NCI-H2029 (cell line): Measurements from ENCODE around the gene FAXDC2.
A peak's percentile ranks its signal among the peaks of the same experiment; 100 is the strongest.

ENCODE experiments used
- DNase-seq: peaks from one replicate; lab custom pipeline; 2025; lab: John Stamatoyannopoulos, UW

Gene FAXDC2

DNA sequence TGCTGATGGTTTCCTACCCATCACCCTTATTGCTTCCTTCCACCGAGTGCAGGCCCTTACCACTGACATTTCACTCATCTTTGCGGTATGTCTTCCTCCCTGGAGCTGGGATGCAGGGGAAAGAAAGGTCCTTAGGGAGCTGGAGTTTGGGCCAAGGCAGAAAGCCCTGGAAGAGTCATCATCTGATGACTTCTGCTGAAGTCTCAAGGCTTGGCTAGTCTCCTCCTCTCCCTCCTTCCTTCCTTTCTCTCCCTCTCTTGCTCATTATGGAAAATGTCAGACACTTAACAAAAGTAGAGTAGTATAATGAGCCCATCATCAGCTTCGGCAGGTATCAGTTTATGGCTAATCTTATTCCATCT, 55.2 kb downstream of the FAXDC2 start:
- no peak for DNase-seq

- DNase-seq: no peak
These were observed 55.7 kb downstream of the FAXDC2 start for GRCh38 chr5:154794525-154795234.

DNA sequence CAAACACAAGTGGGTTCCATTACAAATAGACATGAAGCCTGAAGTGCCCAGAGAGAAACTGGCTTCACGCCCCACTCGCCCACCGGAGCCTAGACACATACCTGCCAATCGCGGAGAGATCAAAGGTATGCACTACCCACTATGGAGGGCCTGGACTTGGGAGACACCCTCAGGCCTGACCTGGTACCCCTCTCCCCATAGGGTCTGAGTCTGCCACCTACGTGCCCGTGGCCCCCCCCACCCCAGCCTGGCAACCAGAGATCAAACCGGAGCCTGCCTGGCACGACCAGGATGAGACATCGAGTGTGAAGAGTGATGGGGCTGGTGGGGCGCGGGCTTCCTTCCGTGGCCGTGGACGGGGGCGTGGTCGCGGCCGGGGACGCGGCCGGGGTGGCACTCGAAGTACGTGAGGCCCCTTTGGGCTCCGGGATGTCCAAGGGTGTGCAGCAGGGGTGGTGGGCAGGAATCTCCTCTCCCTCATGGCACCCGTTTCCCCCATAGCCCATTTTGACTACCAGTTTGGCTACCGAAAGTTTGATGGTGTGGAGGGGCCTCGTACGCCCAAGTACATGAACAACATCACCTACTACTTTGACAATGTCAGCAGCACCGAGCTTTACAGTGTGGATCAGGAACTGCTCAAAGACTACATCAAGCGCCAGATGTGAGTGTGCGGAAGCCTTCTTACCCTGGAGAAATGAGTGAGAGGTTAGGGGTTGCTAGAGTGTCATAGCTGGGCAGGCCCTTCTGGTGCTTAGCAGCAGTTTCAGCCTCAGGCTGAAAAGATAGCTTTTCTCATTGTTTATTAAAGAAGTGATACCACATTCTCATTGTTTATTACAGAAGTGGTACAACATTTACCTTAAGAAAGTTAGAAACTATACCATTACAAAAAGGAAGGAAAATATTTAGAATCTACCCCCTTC, 56.5 kb downstream of the FAXDC2 start:
- peak; percentile 36 for DNase-seq

DNA sequence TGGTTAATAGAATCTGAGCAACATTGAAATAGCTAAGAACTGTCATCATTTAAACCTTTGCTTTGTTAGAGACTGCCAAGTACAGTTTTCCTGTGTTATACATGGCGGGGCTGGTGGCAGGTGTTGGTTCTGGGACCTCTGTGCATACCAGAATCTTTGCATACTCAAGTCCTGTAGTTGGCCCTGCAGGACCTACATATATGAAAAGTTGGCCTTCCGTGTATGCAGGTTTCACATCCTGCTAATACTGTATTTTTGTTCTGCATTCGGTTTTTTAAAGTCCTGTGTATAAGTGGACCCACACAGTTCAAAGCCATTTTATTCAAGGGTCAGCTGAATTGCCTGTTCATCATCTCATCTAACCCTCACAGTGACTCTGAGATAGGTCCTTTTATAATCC, 58.9 kb downstream of the FAXDC2 start:
- DNase-seq: no peak

GRCh38 chr5:154788212-154788611, 62.2 kb downstream of the FAXDC2 start:
- no peak for DNase-seq

DNA sequence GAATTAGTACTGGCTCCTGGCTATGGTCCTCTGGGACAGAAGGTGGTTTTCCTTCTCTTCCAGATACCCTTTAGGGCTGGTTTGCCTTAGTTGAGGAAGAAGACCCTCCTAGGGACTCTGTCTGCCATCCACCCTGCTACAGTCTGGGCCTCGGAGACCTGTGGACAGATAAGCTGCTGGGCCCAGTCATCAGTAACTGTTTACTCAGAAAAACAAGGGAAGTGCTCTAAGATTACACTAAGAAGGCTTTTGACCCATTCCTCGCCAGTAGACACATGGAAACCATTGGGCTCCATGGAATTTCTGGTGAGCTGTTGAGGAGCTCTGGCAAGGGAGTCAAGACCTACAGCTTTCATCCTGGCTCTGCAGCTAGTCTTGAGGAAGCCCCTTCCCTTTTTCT, 64.0 kb downstream of the FAXDC2 start:
- no peak for DNase-seq

GRCh38 chr5:154784856-154785255, 65.5 kb downstream of the FAXDC2 start:
- DNase-seq: no peak

DNA sequence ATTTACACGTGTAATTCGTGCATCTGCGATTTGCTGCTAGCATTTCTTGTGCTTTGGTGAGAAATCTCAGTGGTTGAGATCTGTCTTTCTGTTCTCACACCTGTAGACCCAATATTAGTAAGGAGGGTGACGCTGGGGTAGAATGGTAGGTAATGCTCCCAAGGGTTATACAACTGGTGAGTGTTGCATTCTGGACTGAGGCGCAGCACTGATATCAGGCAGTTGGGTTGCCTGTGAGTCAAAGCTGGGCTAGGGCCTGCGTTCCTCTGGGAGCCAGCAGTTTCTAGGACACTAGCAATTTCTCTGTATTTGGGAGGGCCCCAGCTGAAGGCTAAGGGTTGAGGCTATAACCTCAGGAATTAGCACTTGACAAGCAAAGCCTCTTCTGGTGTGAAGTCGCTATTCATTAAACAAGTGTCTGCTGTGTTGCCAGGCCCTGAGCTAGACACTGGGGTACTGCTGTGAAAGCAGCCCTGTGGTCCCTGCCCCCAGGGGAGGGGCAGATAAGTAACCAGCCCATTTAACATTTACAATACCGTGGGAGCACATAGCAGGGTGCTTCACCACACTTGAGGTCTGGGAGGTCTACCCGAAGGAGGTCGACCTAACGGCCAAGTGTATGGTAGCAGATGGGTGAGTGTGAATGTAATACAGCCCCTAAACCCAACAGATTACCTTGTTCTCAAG, 66.5 kb downstream of the FAXDC2 start:
- no peak for DNase-seq

DNA sequence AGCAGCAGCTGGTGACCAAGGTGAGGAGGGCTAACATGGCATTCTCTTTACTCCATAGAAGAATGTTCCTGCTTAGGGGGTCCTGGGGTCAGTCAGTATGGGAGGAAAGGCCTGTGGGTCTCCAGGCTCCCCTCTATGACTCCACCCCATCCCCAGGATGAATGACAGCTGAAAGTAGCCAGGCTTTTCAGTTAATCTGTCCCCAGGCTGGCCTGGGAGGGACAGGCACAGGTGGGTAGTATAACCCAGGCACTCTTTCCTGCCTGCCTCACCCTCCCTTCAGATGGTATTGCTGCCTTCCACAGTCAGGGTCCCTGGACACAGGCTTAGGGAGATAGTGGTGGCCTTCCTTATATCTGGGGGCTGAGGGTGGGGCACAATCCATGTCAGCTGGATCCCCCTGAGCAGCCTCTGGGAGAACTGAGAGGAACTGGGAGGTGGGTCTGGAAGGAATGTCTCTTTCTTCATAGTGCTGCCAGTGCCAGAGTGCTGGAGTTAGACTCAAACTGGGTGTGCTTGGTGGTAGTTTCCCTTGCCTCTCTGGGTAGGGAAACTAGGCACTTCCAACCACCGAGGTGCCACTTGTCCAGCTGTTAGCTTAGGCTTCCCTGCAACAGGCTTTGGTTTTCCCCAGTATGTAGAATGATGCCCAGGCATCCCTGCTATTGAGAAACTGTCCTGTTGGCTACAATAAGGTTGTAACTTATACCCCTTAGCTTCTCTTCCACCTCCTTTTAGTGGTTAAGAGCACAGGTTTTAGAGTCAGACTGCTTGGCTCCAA, 67.4 kb downstream of the FAXDC2 start:
- no peak for DNase-seq

GRCh38 chr5:154782326-154782725, 68.1 kb downstream of the FAXDC2 start:
- no peak for DNase-seq

DNA sequence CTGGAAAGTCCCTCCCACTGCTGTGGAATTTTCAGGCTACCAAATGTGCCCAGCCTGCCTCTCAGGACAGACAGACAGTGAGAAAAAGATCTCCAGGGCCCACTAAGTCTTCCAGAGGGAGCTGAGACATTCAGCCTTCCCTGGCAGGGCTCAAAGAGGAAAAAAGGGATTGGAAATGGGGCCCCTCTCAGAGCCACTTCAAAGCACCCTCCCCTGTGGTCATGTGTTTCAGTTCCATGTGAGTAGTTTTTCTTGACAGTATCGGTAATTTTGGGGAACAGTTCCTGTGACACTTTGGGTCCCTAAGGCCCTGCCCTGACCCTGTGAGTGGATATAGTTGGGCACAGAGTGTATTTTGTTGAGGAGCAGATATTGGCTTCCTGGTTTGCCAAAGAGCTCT, 70.3 kb downstream of the FAXDC2 start:
- DNase-seq: no peak

- no peak for DNase-seq
These were observed 71.3 kb downstream of the FAXDC2 start for GRCh38 chr5:154779105-154779504.

- DNase-seq: no peak
These were observed 71.9 kb downstream of the FAXDC2 start for GRCh38 chr5:154778534-154778933.

DNA sequence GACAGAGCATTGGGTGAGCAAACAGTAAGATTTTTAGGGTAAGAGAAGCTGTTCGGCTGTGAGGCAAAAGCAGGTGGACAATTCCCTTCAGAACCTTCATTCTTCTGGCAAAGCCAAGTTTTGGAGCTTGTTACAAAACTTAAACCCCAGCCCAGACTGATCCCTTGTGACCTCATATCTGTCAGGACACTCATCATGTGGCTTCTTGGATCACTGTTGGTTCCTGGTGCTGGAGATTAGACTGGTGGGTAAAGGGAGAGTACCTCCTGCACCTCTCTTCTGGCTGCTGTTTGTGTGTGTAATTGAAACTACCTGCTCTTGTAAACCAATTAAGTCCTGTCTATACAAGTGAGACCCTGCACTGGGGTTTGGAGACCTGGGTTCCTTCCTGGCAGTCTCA, 74.2 kb downstream of the FAXDC2 start:
- no peak for DNase-seq

GRCh38 chr5:154773326-154773725, 77.1 kb downstream of the FAXDC2 start:
- no peak for DNase-seq

- DNase-seq: no peak
These were observed 79.0 kb downstream of the FAXDC2 start for GRCh38 chr5:154771383-154771901.

DNA sequence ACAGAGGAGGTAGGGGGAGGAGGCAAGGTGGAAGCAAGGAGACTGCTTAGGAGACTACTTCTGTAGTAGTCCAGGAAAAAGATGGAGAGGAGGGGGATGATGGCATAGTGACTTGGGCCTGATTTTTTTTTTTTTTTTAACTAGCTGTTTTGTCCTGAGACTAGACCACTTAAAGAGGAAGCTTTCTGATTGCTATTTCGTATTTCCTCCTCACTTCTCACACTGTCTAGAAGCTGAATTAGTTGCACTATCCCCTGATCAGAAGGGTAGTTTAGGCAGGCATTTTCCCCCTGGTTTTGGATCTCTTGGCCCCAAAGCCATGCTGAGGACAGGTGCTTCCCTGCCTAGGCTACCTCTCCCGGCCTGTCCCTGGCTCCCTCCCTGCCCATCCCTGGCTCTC, 80.3 kb downstream of the FAXDC2 start:
- no peak for DNase-seq
